H9 (cell line): ENCODE measurements around the gene GBP3. TPM values are rescaled to one million over a fixed set of nuclear protein-coding genes. Genes with fewer than 3 reads are reported as not detected.
"Not testable (repeated sequence)": the region's sequence is repeated elsewhere in the genome, so short reads cannot be mapped to it uniquely, and the experiment has no call there.

ENCODE experiments used
- DNase-seq: peaks from one replicate; pipeline ENCODE4 v3.0.0-alpha.2; 2017
- H2AFZ ChIP-seq: one replicate; pipeline ENCODE4 v1.6.1; 2013; ENCODE audit warnings: mild to moderate bottlenecking, low read length, control low read depth, moderate library complexity
- H2AK5ac ChIP-seq: 2 replicates; pipeline ENCODE4 v1.6.1; 2013; ENCODE audit warnings: low read length, control low read depth, mixed read lengths; ENCODE audit not compliant: insufficient read length
- H2BK120ac ChIP-seq: one replicate; pipeline ENCODE4 v1.6.1; 2013; ENCODE audit warnings: low read depth, mild to moderate bottlenecking, low read length, control low read depth, inconsistent platforms; ENCODE audit not compliant: poor library complexity, severe bottlenecking
- H2BK12ac ChIP-seq: 2 replicates; pipeline ENCODE4 v1.6.1; 2013; ENCODE audit warnings: low read length, control low read depth, mixed read lengths, low read depth; ENCODE audit not compliant: insufficient read length
- H2BK15ac ChIP-seq: 2 replicates; pipeline ENCODE4 v1.6.1; 2013; ENCODE audit warnings: low read depth, low read length, control low read depth
- H2BK20ac ChIP-seq: one replicate; pipeline ENCODE4 v1.6.1; 2013; ENCODE audit warnings: low read depth, mild to moderate bottlenecking, low read length, control low read depth, inconsistent platforms; ENCODE audit not compliant: poor library complexity, severe bottlenecking
- H2BK5ac ChIP-seq: 2 replicates; pipeline ENCODE4 v1.6.1; 2013; ENCODE audit warnings: low read length, control low read depth, mixed read lengths; ENCODE audit not compliant: insufficient read length
- H3K14ac ChIP-seq: 2 replicates; pipeline ENCODE4 v1.6.1; 2013; ENCODE audit warnings: low read length, control low read depth; ENCODE audit not compliant: insufficient read depth
- H3K18ac ChIP-seq: 2 replicates; pipeline ENCODE4 v1.6.1; 2013; ENCODE audit warnings: low read depth, mild to moderate bottlenecking, mixed read lengths, low read length, control low read depth; ENCODE audit not compliant: insufficient read length
- H3K23ac ChIP-seq: 2 replicates; pipeline ENCODE4 v1.6.1; 2013; ENCODE audit warnings: low read length, control low read depth, mixed read lengths, low read depth; ENCODE audit not compliant: insufficient read length
- H3K23me2 ChIP-seq: 2 replicates; pipeline ENCODE4 v1.6.1; 2013; ENCODE audit warnings: low read depth, mild to moderate bottlenecking, mixed read lengths, low read length, control low read depth; ENCODE audit not compliant: insufficient read length, poor library complexity, severe bottlenecking
- H3K27ac ChIP-seq: 2 replicates; pipeline ENCODE4 v1.5.1; 2013; ENCODE audit warnings: low read length, control low read depth, mixed read lengths, low read depth; ENCODE audit not compliant: insufficient read length
- H3K27me3 ChIP-seq: 2 replicates; pipeline ENCODE4 v1.6.1; 2013; ENCODE audit warnings: low read length, control low read depth, inconsistent platforms; ENCODE audit not compliant: insufficient read depth
- H3K4ac ChIP-seq: 2 replicates; pipeline ENCODE4 v1.6.1; 2013; ENCODE audit warnings: low read depth, mild to moderate bottlenecking, control low read depth, inconsistent platforms, low read length, moderate library complexity
- H3K4me1 ChIP-seq: 2 replicates; pipeline ENCODE4 v1.6.1; 2013; ENCODE audit warnings: low read length, control low read depth, inconsistent platforms; ENCODE audit not compliant: insufficient read depth
- H3K4me2 ChIP-seq: 2 replicates; pipeline ENCODE4 v1.6.1; 2013; ENCODE audit warnings: low read length, control low read depth, mixed read lengths; ENCODE audit not compliant: insufficient read length, insufficient read depth
- H3K56ac ChIP-seq: 2 replicates; pipeline ENCODE4 v1.6.1; 2013; ENCODE audit warnings: low read depth, mild to moderate bottlenecking, mixed read lengths, low read length, control low read depth; ENCODE audit not compliant: insufficient read length
- H3K79me1 ChIP-seq: 2 replicates; pipeline ENCODE4 v1.6.1; 2013; ENCODE audit warnings: low read depth, mild to moderate bottlenecking, moderate library complexity, low read length, control low read depth, inconsistent platforms; ENCODE audit not compliant: insufficient read depth, poor library complexity, severe bottlenecking
- H3K79me2 ChIP-seq: 2 replicates; pipeline ENCODE4 v1.6.1; 2013; ENCODE audit warnings: low read length, control low read depth, inconsistent platforms; ENCODE audit not compliant: insufficient read depth
- H3K9ac ChIP-seq: 2 replicates; pipeline ENCODE4 v1.6.1; 2013; ENCODE audit warnings: low read length, control low read depth, mixed read lengths; ENCODE audit not compliant: insufficient read length; ENCODE audit errors: extremely low read depth
- H3K9me3 ChIP-seq: one replicate; pipeline ENCODE4 v1.6.1; 2013; ENCODE audit warnings: low read depth, low read length, inconsistent platforms; ENCODE audit not compliant: control insufficient read depth
- H3T11ph ChIP-seq: one replicate; pipeline ENCODE4 v1.6.1; 2013; ENCODE audit warnings: mild to moderate bottlenecking, low read length, control low read depth, inconsistent platforms
- H4K20me1 ChIP-seq: one replicate; pipeline ENCODE4 v1.6.1; 2013; ENCODE audit not compliant: control insufficient read depth, insufficient read length, insufficient read depth
- H4K5ac ChIP-seq: 2 replicates; pipeline ENCODE4 v1.6.1; 2013; ENCODE audit warnings: low read depth, mild to moderate bottlenecking, mixed read lengths, low read length, control low read depth; ENCODE audit not compliant: insufficient read length
- H4K8ac ChIP-seq: replicated peaks from 2 replicates; pipeline ENCODE4 v1.6.1; 2013; ENCODE audit warnings: low read length, control low read depth, mixed read lengths, low read depth; ENCODE audit not compliant: insufficient read length
- H4K91ac ChIP-seq: 2 replicates; pipeline ENCODE4 v1.6.1; 2013; ENCODE audit warnings: low read depth, mild to moderate bottlenecking, moderate library complexity, mixed read lengths, low read length, control low read depth; ENCODE audit not compliant: insufficient read length
- H3K27ac Mint-ChIP-seq, 3 experiments: 2 replicates in 2 of 3; 3 replicates in 1 of 3; pipeline ENCODE4 v1.8.0; 2020 to 2021; ENCODE audit warnings: mixed read lengths in 3 of 3, mild to moderate bottlenecking in 1 of 3, moderate library complexity in 1 of 3
- H3K27me3 Mint-ChIP-seq: 2 replicates; pipeline ENCODE4 v1.8.0; 2021; ENCODE audit warnings: low read depth, mild to moderate bottlenecking, moderate library complexity, mixed read lengths
- H3K36me3 Mint-ChIP-seq, 3 experiments: 2 replicates in 2 of 3; 3 replicates in 1 of 3; pipeline ENCODE4 v1.8.0; 2020 to 2021; ENCODE audit warnings: low read depth in 3 of 3, mixed read lengths in 3 of 3; ENCODE audit not compliant: insufficient read depth in 1 of 3
- H3K4me1 Mint-ChIP-seq, 2 experiments: 2 replicates each; pipeline ENCODE4 v1.8.0; 2020; ENCODE audit warnings: mixed read lengths in 2 of 2
- H3K4me3 Mint-ChIP-seq, 2 experiments: 2 replicates in 1 of 2; 3 replicates in 1 of 2; pipeline ENCODE4 v1.8.0; 2020 to 2021; ENCODE audit warnings: mild to moderate bottlenecking in 2 of 2, mixed read lengths in 2 of 2, moderate library complexity in 1 of 2
- H3K9me3 Mint-ChIP-seq, 2 experiments: 2 replicates in 1 of 2; 3 replicates in 1 of 2; pipeline ENCODE4 v1.8.0; 2020; ENCODE audit warnings: mild to moderate bottlenecking in 2 of 2, mixed read lengths in 2 of 2, moderate library complexity in 1 of 2
- WGBS: extraction: QIAGEN DNeasy Blood & Tissue Kit; methylation state at CpG from one replicate; pipeline ENCODE4 v1.1.7; 2013; ENCODE audit warnings: missing lambda C conversion rate, low lambda C conversion rate, mixed read lengths; ENCODE audit not compliant: insufficient read length; ENCODE audit errors: extremely low coverage; 5-methylcytosine and 5-hydroxymethylcytosine counted together
- total RNA-seq: library from RNA; stranded (reverse); gene quantifications from 2 replicates; pipeline ENCODE4 v1.2.1, GENCODE V29; 2021

The GBP3 gene
- total RNA-seq, 1 experiment from 2014 or later = not detected

GRCh38 chr1:89029051-89029450, 6.4 kb upstream of the GBP3 start:
- not testable (repeated sequence) for H3K9me3 Mint-ChIP-seq, H3K79me2 ChIP-seq, H2BK12ac ChIP-seq, H3K4ac ChIP-seq, H2BK120ac ChIP-seq, H3K56ac ChIP-seq, H3K23me2 ChIP-seq, H2AFZ ChIP-seq, H2BK15ac ChIP-seq, H2BK5ac ChIP-seq, H3K27me3 Mint-ChIP-seq, H3K27ac ChIP-seq, H4K20me1 ChIP-seq, H3K4me1 Mint-ChIP-seq, H3T11ph ChIP-seq, H3K4me1 ChIP-seq, H4K91ac ChIP-seq, H3K79me1 ChIP-seq, H3K23ac ChIP-seq, H4K5ac ChIP-seq, H3K27ac Mint-ChIP-seq, H3K4me3 Mint-ChIP-seq, H3K18ac ChIP-seq, H3K14ac ChIP-seq, H3K27me3 ChIP-seq, H3K9me3 ChIP-seq, H2AK5ac ChIP-seq, H3K4me2 ChIP-seq, DNase-seq, H4K8ac ChIP-seq, H2BK20ac ChIP-seq, H3K36me3 Mint-ChIP-seq, H3K9ac ChIP-seq
- WGBS = no CpG with 5 or more reads among the region's 2 CpGs
